ENCODE results near the gene TET3.

DNA sequence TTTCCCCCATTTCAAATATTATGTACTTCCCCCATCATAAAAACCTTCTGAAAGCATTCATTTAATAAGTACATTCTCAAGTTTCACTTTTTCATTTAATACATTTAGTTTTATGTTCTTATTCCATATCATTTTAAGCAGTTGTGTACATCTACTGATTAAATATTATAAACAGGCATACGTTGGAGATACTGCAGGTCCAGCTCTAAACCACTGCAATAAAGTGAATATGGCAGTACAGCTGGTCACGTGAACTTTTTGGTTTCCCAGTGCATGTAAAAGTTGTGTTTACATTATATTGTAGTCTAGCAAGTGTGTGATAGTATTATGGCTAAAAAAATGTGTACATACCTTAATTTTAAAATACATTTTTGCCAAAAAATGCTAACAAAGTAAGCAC lies 48.7 kb downstream of the TET3 start:
- TF ChIP-seq POLR2A (IDR thresholded peaks at IDR 0.05; ENCODE audit: low read depth, low read length) (no peak), POLR2AphosphoS5 (IDR thresholded peaks at IDR 0.05; ENCODE audit: low read depth, low read length) (no peak)
